KMS-11 (cell line): Measurements from ENCODE around the gene SAT2.

Source experiments
- H2AFZ ChIP-seq: fragments of 200-600 bp; sonication (generic); 2 replicates; pipeline ENCODE4 v1.6.1; 2016; ENCODE audit warnings: antibody characterized with exemption, mixed run types, low read depth
- H3K27ac ChIP-seq: fragments of 200-600 bp; sonication (generic); 2 replicates; pipeline ENCODE4 v1.6.1; 2016; ENCODE audit warnings: mild to moderate bottlenecking, mixed run types
- H3K27me3 ChIP-seq: fragments of 200-600 bp; sonication (generic); 2 replicates; pipeline ENCODE4 v1.6.1; 2017; ENCODE audit warnings: mild to moderate bottlenecking, low read depth, mixed run types, moderate library complexity; ENCODE audit not compliant: insufficient read depth
- H3K36me3 ChIP-seq: fragments of 200-600 bp; sonication (generic); 2 replicates; pipeline ENCODE4 v1.6.1; 2017; ENCODE audit warnings: mild to moderate bottlenecking, mixed run types; ENCODE audit not compliant: insufficient read depth
- H3K4me1 ChIP-seq: fragments of 200-600 bp; sonication (generic); 2 replicates; pipeline ENCODE4 v1.6.1; 2016; ENCODE audit warnings: mild to moderate bottlenecking, low read depth, mixed run types; ENCODE audit not compliant: poor library complexity, severe bottlenecking
- H3K4me2 ChIP-seq: fragments of 200-600 bp; sonication (generic); 2 replicates; pipeline ENCODE4 v1.7.0; 2016; ENCODE audit warnings: mild to moderate bottlenecking, mixed run types
- H3K4me3 ChIP-seq: fragments of 200-600 bp; sonication (generic); IDR thresholded peaks from 2 replicates; pipeline ENCODE4 v1.6.1; 2017; ENCODE audit warnings: low read depth, low read length, mixed read lengths; ENCODE audit not compliant: insufficient read depth
- H3K79me2 ChIP-seq: fragments of 200-600 bp; sonication (generic); 2 replicates; pipeline ENCODE4 v1.6.1; 2016; ENCODE audit warnings: low read depth, mixed run types; ENCODE audit not compliant: insufficient read depth
- H3K9ac ChIP-seq: fragments of 200-600 bp; sonication (generic); 2 replicates; pipeline ENCODE4 v1.6.1; 2016; ENCODE audit warnings: mild to moderate bottlenecking, mixed run types
- H4K20me1 ChIP-seq: fragments of 200-600 bp; sonication (generic); 2 replicates; pipeline ENCODE4 v1.6.1; 2016; ENCODE audit warnings: mild to moderate bottlenecking, mixed run types; ENCODE audit not compliant: insufficient read depth
- CTCF ChIP-seq: fragments of 200-600 bp; sonication (generic); conservative IDR thresholded peaks from 2 replicates; pipeline ENCODE4 v1.6.1; 2017; ENCODE audit warnings: low read depth, mild to moderate bottlenecking, antibody characterized with exemption, low read length, moderate library complexity, mixed read lengths

The SAT2 gene

DNA sequence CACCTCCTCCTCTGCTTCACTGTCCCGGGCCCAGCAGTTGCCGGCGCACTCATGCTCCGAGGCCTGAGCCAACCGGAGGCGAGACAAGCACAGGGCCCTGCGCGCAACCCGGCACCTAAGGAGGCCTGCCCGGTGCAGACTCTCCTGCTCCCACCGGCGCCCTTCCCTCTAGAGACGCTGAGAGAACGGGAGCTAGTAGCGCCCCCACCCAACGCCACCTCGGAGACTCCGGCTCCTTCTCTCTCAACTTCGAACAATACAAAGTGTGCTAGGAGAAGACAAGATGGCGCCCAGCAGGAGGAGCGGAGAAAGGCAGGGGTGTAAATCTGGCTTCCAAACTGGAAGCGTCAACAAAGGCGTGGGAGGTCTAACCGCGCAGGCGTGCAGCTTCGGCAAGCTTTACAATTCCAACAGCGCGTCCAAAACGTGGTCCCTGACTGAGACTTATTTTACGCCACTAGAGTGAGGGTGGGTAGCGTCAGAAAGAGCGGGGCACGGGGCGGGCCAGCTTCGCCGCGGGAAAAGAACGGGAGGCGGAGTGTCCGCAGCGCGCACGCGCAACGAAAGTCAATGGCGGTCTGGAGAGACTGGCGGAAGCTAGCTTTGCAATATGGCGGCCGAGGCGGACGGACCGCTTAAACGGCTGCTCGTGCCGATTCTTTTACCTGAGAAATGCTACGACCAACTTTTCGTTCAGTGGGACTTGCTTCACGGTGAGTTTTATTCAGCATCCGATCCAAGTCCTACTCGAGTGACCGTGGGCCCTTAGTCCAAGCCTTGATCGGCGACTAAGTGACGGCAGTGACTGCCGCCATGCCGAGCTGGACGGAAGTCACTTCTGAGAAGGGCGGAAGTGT lies 44.1 kb downstream of the SAT2 start, which contains the start of gene MPDU1:
TSS of gene MPDU1 (plus strand) at position 600 of the 857 bp plus-strand sequence. CDS start at position 611, 11 bp downstream.
- TF ChIP-seq CTCF: no peak
- Histone ChIP-seq H3K27me3 (no peaks in the 10 kb centered on the region), H3K79me2 (no peaks in the 10 kb centered on the region), H2AFZ (0 out of 2 replicates have a peak within 1 kb of the TSS, but pooled peaks have one; percentile 26), H3K4me1 (peaks cover 11% of the 10 kb centered on the region), H3K4me3 (no peak within 1 kb of the TSS), H3K36me3 (no peaks in the 10 kb centered on the region), H3K27ac (peak within 1 kb of the TSS; percentile 89), H4K20me1 (no peaks in the 10 kb centered on the region), H3K9ac (peak within 1 kb of the TSS; percentile 92), H3K4me2 (no peak within 1 kb of the TSS; the same call in none of the 2 replicates)

- H3K4me1 ChIP-seq: peaks cover 11% of the 10 kb centered on the region
- no peaks in the 10 kb centered on the region for H3K36me3 ChIP-seq
- H3K27me3 ChIP-seq: no peaks in the 10 kb centered on the region
- H3K27ac ChIP-seq: no peak overlapping the region
- H3K4me2 ChIP-seq: no peak overlapping the region
- no peak overlapping the region for H3K4me3 ChIP-seq
- no peaks in the 10 kb centered on the region for H4K20me1 ChIP-seq
- no peak overlapping the region for H3K9ac ChIP-seq
- no peaks in the 10 kb centered on the region for H3K79me2 ChIP-seq
- TF ChIP-seq CTCF: no peak
- H2AFZ ChIP-seq: no peak overlapping the region
Measured at GRCh38 chr17:7582396-7583252, 45.0 kb downstream of the SAT2 start.

DNA sequence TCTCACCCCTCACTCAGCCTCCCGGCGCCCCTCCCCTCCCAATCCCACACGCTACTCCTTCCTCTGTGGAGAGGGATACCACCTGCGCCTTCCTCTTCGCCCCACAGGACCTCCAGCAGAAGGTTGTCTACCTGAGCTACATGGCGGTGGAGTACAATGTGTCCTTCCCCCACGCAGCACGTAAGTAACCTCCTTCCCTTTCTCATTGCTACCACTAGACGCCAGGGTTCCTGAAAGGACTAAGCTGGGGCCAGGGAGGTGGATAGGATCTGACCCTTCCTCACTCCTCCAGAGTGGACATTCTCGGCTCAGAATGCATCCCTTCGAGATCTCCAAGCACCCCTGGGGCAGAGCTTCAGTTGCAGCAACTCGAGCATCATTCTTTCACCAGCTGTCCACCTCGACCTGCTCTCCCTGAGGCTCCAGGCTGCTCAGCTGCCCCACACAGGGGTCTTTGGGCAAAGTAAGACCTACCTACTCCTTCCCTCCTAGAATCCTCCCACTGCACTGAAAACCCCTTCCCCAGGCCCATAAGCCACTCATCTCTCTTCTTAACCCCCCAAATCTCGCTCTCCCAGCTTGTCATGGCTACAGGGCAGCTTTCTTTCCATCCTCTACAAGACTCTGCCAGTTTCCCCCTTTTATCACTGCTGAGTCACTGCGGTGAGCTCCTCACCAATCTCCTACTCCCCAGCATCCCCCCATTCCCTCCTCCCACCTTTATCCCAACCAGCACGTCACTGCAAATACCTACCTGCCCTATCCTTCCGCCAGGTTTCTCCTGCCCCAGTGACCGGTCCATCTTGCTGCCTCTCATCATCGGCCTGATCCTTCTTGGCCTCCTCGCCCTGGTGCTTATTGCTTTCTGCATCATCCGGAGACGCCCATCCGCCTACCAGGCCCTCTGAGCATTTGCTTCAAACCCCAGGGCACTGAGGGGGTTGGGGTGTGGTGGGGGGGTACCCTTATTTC lies 46.7 kb downstream of the SAT2 start:
- Histone ChIP-seq H2AFZ (no peak overlapping the region), H3K9ac (no peak overlapping the region), H3K79me2 (0 out of 2 replicates have a peak, but pooled peaks cover under 1% of the 10 kb centered on the region), H3K4me3 (no peak overlapping the region), H3K27ac (no peak overlapping the region), H4K20me1 (no peaks in the 10 kb centered on the region), H3K4me2 (no peak overlapping the region), H3K36me3 (no peaks in the 10 kb centered on the region), H3K4me1 (peaks cover 11% of the 10 kb centered on the region), H3K27me3 (no peaks in the 10 kb centered on the region)
- no peak for TF ChIP-seq CTCF
